Measurements from ENCODE around the gene GP5. TPM values are rescaled to one million over a fixed set of nuclear protein-coding genes. Genes with fewer than 3 reads are reported as not detected.

GP5 gene
- total and polyA plus RNA-seq, 9 of the 15 experiments (the other 6 are each of a cell fraction or from before 2014, with no cell fraction given) = 0.03 to 0.04 (median 0.04) TPM; not detected in 6

GRCh38 chr3:194399874-194400411, 877 bp upstream of the GP5 start:
- Histone ChIP-seq H3K9me1 (ENCODE audit: control insufficient read depth, insufficient read depth, low read length) (no peaks in the 10 kb centered on the region), H4K20me1 (replicated peaks; ENCODE audit: control insufficient read depth, insufficient read depth, low read length) (no peaks in the 10 kb centered on the region), H3K36me3 (ENCODE audit: control insufficient read depth, insufficient read depth, low read length) (peaks cover 13% of the 10 kb centered on the region; the same call in 1 of the 3 replicates), H3K9ac (ENCODE audit: insufficient read depth in 1 of 2, low read depth in 2 of 2, low read length in 2 of 2) (no peak overlapping the region), H2AFZ (ENCODE audit: low read depth, low read length) (no peak overlapping the region), H3K4me3 (no peak overlapping the region), H3K79me2 (ENCODE audit: control insufficient read depth, insufficient read depth, low read length) (no peaks in the 10 kb centered on the region), H3K4me1 (replicated peaks in 1 of 2; ENCODE audit: control insufficient read depth in 2 of 2, insufficient read depth in 2 of 2, low read length in 2 of 2) (peaks cover 5 to 25% of the 10 kb centered on the region in 2 experiments; a peak in 4 of 5 replicates), H3K27ac (ENCODE audit: extremely low read depth, low read depth, low read length) (no peak overlapping the region), H3K27me3 (ENCODE audit: control insufficient read depth in 2 of 2, insufficient read depth in 2 of 2, low read length in 2 of 2) (no peaks in the 10 kb centered on the region), H3K4me2 (ENCODE audit: insufficient read depth, low read length) (no peak overlapping the region), H3K9me3 (replicated peaks; ENCODE audit: control insufficient read depth, insufficient read depth, low read depth, low read length) (no peaks in the 10 kb centered on the region)
- WGBS (ENCODE audit: insufficient coverage, low coverage, missing lambda C conversion rate) = 55% methylated on average over 15 of the region's 15 CpGs
- DNase-seq (ENCODE audit: extremely low read depth in 1 of 4, low spot score in 3 of 4) (no peak), FAIRE-seq (no peak), ATAC-seq (no peak)
- BruUV-seq (replicated peaks) = no TSS peak
- CTCF ChIA-PET (ENCODE audit: low intra/inter-chr PET ratio) = no interaction called here
- intact Hi-C loops (cut with micrococcal nuclease) (no loop called here), in situ Hi-C loops (cut with MboI) (loop anchor here (5.0 kb wide), 1 partner anchor 63 kb away; no protein-coding TSS in a partner anchor)
- TF ChIP-seq HNRNPK (IDR thresholded peaks at IDR 0.05; ENCODE audit: low read depth, low read length, poor library complexity, severe bottlenecking) (no peak), SPI1 (IDR thresholded peaks at IDR 0.05; ENCODE audit: borderline replicate concordance, low read depth, low read length) (peak; percentile 67; the same call in 1 of the 2 replicates), SLC30A9 (CRISPR knock-in tag; IDR thresholded peaks at IDR 0.05) (no peak), SRF (CRISPR knock-in tag; IDR thresholded peaks at IDR 0.05) (no peak)
- POLR2A ChIA-PET = interaction anchor here (1.3 kb wide), 1 partner anchor 8 kb away, joined by 3 read pairs; no protein-coding TSS in a partner anchor

Data from K562 (cell line).